ENCODE results near the gene SPHK2.

The SPHK2 gene

DNA sequence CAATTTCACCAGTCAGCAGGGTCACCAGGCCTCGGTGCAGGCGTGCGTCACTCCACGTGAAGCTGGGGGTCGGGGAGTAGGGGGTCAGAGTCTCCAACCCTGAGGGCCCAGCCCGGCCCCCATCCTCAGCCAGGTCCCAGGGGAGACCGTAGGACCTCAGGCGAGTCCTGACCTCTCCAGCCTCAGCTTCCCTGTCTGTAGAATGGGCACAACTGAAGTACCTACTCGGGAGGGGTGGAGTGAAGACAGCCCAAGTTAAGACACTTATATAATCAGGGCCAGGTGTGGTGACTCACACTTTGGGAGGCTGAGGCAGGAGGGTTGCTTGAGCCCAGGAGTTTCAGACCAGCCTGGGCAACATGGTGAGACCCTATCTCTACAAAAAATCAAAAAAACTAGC is 15.5 kb upstream of the SPHK2 start:
- DNase-seq (ENCODE audit: low read depth in 2 of 2, low spot score in 1 of 2), result no peak

DNA sequence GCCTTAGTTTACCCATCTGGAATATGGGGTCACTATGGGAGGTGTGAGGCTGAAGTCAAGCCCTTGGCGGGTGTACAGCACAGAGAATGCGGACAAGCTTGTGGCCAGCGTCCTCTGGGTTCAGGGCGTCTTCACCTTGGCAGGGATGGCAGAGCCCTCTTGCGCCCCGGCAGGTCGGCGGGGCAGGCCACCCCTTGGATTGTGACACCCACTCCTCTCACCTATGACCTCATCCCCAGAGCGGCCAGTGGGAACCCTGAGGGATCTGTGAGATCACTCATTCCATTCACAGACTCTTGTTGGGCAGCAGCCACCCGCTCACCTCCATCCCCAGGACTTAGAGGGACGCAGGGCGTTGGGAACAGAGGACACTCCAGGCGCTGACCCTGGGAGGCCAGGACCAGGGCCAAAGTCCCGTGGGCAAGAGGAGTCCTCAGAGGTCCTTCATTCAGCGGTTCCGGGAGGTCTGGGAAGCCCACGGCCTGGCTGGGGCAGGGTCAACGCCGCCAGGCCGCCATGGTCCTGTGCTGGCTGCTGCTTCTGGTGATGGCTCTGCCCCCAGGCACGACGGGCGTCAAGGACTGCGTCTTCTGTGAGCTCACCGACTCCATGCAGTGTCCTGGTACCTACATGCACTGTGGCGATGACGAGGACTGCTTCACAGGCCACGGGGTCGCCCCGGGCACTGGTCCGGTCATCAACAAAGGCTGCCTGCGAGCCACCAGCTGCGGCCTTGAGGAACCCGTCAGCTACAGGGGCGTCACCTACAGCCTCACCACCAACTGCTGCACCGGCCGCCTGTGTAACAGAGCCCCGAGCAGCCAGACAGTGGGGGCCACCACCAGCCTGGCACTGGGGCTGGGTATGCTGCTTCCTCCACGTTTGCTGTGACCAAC is 12.6 kb upstream of the SPHK2 start, which contains the start of gene SPACA4:
SPACA4 (plus strand) TSS at position 280 of the 896 bp plus-strand sequence; CDS start at position 517, 237 bp downstream.
- no peak for DNase-seq (ENCODE audit: low read depth in 2 of 2, low spot score in 1 of 2)

DNA sequence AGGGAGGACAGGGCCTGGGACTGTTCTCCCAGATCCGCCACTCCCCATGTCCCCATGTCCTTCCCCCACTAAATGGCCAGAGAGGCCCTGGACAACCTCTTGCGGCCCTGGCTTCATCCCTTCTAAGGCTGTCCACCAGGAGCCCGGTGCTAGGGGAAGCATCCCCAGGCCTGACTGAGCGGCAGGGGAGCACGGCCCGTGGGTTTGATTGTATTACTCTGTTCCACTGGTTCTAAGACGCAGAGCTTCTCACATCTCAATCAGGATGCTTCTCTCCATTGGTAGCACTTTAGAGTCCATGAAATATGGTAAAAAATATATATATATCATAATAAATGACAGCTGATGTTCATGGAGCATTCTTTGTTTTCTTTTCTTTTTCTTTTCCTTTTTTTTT is 11.9 kb upstream of the SPHK2 start:
- no peak for DNase-seq (ENCODE audit: low read depth in 2 of 2, low spot score in 1 of 2)

DNA sequence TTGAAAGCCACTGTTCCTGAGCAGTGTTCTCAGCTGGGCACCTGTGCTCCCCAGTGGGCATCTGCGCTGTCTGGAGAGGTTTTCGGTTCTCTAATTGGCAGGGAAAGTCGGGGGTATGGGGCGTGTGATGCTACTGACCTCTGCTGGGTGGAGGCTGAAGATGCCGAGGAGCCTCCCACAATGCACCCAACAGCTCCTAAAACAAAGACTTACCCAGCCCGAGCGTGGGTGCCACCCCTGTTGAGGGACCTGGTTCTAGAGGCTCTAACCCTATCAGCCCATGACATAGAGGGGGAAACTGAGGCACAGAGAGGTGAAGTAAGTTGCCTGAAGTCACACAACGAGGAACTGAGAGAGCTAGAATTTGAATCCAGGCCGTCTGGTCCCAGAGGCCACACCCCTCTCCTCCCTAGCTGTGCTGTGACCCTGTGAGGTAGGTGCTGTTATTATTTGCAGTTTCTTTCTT is 10.5 kb upstream of the SPHK2 start:
- peak in 1 of 2 donors; percentile 18 for DNase-seq (ENCODE audit: low read depth in 2 of 2, low spot score in 1 of 2)

DNA sequence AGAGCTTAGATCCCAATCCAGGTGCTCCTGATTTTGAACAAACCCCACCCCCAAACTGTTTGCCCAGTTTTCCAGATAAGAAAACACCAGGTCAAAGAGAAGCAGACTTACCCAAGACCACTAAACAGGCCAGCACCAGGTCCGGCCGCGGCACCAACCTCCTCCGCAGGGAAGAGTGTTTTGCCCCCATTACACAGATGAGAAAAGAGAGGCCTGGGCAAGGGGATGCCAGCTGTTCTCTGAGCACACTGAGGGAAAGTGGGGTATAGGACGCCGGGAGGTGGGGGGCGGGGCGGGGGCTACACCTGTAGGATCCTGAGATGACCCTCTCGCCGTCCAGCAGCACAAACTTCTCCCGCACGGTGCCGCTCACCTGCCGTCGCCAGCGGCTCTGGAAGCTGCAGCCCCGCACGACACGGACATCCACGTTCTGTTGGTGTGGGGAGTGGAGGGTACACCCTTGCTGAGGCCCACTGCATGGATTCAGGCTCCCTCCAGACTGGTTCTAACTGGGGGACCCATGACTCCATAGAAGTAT is 9.7 kb upstream of the SPHK2 start:
- no peak for DNase-seq (ENCODE audit: low read depth in 2 of 2, low spot score in 1 of 2)

DNA sequence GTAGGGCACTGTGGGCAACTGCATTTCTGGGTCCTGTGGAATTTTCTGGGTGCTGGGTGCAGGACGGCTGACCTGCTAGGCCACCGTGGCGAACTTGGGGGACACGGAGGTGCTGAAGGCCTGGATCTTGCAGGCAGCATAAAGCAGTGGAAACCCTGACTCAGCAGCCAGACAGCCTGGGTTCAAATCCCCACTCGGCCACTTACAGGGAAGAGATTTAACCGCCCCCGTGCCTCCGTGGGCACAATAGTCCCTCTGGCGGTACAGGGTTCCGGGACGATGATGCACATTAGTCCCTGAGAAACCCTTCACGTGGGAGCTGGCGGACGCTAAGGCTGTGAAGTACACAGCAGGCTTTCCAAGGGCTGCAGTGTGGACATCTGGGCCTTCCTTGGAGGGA is 7.4 kb upstream of the SPHK2 start:
- no peak for DNase-seq (ENCODE audit: low read depth in 2 of 2, low spot score in 1 of 2)

DNA sequence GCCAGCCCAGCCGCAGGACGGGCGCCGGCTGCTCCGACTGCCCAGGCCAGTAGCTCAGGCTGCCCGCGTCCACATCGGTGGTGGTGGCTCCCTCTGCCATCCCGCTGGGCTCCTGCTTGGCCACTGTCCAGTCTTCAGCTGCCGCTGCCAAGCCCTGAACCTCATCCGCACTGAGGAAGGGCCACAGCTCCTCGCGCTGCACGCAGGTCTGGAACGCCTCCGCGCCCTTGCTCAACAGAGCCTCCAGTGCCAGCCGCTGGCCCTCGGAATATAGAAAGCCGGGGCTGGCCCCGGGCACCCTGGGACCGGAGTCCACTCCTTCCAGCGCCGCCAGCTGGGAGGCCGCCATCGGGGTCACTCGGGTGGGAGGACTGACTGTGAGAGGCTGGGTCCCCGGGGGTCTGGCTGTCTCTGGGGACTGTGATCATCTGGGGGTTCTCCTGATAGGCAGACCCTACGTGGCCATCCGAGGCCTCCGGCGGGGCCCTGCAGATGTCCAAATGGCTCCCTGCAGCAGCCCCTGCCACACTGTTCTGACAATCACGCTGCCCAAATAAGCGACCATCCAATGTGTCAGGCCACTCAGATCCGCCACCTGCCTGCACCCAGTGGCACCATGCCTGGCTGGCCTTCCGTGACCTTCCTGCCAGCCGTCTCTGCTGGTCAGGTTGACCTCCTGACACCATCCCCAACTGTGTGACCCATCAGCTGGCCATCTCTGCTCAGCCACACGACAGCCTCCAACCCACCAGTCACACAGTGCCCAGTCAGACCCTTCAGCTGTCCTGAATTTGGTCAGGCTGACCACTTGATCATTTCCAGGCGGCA is 6.1 kb upstream of the SPHK2 start:
- DNase-seq (ENCODE audit: low read depth in 2 of 2, low spot score in 1 of 2), result no peak

DNA sequence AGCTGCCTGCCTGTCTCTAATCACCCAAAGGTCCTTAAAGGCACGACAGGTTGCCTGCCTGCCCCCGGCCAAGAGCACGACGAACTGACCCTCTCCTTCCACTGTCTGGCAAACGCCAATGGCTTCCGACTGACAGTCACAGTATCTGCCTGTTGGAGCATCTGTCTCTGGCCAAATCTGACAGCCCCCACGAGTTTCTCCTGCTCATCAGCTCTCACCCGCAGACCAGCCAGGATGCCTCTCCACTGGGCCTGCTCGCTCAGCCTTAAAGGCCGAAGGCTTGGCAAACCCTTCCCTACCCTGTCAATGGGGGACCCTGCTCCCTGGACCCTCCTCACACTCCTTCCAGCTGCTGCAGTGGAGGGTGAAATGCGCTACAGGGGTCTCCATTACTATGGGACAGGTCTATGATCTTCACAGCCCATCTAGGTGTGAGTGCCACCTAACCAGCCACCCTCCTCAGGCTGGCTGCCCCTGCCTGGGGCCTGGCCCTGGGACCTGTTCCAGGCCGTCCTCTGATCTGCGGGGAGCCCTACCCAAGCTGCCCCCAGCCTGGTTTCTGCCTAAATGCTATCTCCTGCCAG is 5.4 kb upstream of the SPHK2 start:
- DNase-seq (ENCODE audit: low read depth in 2 of 2, low spot score in 1 of 2), result no peak

DNA sequence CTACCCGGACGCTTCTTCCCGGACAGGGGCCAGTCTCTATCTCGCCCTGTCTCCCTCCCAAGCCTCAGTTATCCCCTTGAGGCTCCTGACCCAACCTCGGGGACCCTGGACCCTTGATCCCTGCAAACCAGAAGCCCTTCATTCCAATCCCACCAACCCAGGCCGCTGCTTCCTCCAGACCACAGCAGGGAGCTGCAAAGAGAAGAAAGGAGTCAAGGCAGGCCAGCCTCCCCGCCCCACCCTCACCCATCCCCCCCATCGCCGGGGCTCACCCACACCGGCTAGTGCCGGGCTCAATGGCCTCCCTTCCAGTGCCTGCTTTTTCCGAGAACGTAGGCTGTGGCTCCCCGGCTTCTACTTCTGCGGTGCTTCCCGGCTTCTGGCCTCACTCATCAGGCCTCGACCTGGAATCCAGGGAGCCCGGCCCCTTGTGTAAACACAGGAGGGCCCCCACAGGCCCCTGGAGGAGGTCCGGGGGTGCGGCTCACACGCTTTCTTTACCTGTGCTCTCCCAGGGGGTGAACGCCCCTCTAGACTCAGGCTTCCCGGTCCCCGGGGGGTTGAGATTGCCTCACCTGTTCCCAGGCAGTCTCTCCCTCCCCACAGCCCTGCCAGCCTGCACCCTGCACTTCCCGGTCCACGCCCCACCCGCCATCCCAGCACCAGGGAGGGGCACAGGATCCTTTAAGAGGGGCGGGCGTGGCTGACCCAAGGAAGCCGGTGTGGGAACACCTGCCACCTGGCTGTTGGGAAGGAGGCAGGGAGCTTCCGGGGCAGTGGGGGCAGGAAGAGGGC is 4.7 kb upstream of the SPHK2 start, which contains the start of gene FAM83E:
FAM83E (minus strand) TSS at position 641 of the 795 bp plus-strand sequence. CDS start 1,704 bp downstream, outside the sequence.
- DNase-seq (ENCODE audit: low read depth in 2 of 2, low spot score in 1 of 2), result no peak

DNA sequence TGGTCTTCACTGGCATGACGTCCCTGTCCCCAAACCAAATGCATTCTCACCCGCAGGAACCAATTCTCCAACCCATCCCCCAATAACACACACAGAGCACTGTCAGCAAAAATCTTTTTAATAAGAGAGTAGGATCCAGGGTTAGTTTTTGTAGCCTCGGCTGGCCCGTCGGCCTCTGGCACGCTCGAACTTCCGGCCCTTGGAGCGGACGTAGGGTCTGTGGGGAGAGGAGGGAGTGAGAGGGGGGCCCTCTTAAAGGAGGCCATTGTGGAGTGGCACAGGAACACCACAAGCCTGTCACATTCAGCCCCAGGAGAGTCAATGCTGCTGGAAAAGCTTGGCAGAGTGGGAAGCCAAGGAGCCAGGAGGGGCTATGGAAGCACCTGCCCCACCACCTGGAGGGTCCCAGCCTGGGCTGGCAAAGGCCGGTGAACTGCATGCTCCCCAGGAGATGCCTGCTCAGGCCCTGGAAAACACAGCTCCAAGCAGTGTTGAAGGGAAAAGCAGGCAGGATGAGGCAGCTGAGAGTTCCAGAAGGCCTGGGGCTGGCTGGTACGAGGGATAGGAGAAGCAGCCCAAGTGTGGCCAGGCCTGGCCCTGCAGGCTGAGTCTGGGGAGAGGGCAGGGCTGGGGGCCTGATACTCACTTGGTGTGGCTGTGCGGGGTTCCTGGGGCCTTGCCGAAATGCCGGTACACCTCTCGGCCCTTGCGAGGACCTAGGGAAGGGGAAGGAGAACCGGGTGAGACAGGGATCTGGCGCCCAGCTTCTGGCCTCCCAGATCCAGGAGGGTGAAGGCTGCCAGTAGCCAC is 3.9 kb upstream of the SPHK2 start:
- no peak for DNase-seq (ENCODE audit: low read depth in 2 of 2, low spot score in 1 of 2)

DNA sequence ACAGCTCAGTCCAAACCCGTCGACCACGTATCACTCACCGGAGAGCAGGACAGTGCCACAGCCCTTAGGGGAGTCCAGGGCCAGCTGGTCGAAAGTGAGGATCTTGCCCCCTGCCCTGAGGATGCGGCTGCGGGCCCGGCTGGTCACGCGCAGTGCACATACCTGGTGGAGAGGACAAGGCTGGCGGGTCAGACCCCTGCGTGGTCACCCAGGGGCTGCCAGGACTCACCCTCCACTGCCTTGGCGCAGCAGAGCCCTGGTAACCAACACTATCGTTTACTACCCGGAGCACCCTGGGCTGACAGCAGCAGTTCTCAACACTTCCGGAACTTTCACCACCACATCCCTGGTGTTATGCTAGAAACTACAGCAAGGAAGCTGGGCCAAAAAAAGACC is 3.3 kb upstream of the SPHK2 start:
- DNase-seq (ENCODE audit: low read depth in 2 of 2, low spot score in 1 of 2), result no peak

DNA sequence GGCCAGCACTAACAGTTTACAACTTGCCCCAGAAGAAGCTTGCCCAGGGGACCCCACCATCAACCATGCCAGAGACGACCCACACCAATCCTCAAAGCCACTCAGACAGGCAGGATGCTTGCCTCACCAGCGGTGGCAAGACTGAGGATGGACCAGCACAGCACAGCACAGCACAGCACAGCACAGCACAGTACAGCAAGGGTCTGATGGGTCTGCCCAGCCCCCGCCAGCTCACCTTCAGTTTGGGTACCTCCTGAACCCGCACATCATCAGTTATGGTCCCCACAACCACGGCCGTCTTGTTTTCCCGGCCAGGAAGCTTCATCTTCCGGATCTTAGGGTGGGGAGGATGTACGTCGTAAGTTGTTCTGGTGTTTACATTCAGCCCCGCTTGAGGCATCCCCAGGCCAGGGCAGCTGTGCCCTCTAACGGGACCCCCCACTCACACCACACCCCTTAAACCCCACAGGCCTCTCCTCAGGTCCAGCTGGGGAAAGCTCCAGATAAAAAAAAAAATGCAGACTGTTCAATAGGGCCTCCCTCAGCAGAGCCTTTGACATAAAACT is 2.7 kb upstream of the SPHK2 start:
- no peak for DNase-seq (ENCODE audit: low read depth in 2 of 2, low spot score in 1 of 2)

DNA sequence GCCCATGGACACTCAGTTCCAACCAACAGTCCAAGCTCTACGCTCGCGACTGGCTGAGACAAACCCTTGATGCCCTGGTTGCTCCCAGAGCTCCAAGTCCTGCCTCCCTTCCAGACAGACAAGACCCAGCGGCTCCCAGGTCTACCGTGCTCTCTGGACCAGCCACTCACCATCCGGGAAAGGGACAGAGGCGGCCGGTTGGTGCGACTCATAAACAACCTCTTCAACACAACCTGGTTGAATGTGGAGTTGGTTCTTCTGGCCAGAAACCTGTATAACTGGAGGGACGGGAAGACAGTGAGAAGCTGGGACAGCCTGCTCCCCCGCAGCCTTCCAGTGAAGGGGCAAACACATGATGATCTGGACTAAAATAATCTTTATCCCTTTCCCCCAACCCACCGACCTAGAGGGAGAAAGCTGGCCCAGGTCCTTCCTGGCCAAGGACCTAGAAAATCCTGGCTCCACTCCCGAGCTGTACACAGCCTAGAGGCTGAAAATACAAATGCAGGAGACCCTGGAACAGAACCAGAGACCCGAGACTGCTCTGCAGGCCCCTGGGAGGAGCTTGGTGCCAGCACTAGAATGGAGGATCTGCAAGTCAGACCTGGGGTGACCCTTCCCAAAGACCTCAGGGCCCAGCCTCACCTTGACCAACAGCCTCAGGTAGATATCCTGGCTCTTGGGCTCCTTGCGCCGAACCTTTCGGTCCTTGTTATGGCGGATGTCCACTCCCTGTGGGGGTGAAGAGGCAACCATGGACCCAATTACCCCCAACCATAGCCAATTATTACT is 2.0 kb upstream of the SPHK2 start:
- DNase-seq (ENCODE audit: low read depth in 2 of 2, low spot score in 1 of 2), result no peak

DNA sequence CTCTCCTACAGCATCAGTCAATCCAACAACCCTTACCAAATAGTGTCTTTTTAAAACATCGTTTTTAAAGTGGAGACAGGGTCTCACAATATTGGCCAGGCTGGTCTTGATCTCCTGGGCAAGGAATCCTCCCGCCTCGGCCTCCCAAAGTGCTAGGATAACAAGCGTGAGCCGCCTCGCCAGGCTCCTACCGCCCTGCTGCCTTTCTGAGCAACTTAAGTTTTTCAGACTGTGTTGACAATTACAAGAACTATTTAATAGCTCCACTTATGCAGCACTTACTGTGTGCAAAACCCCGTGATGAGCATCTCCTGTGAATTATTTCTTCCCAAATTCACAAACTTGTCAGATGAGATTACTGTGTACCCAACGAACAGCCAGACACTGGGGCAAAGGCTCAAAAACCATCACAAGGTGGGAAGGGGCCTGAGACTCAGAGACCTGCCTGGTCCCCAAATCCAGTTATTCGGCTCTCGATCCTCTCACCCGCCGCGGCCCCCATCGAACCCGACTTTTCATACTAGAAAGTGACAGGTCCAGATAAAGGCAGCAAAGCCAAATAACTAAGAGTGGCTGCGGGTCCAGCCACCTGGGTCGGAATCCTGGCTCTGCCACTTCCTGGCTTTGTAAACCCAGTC is 909 bp upstream of the SPHK2 start:
- no peak for DNase-seq (ENCODE audit: low read depth in 2 of 2, low spot score in 1 of 2)

DNA sequence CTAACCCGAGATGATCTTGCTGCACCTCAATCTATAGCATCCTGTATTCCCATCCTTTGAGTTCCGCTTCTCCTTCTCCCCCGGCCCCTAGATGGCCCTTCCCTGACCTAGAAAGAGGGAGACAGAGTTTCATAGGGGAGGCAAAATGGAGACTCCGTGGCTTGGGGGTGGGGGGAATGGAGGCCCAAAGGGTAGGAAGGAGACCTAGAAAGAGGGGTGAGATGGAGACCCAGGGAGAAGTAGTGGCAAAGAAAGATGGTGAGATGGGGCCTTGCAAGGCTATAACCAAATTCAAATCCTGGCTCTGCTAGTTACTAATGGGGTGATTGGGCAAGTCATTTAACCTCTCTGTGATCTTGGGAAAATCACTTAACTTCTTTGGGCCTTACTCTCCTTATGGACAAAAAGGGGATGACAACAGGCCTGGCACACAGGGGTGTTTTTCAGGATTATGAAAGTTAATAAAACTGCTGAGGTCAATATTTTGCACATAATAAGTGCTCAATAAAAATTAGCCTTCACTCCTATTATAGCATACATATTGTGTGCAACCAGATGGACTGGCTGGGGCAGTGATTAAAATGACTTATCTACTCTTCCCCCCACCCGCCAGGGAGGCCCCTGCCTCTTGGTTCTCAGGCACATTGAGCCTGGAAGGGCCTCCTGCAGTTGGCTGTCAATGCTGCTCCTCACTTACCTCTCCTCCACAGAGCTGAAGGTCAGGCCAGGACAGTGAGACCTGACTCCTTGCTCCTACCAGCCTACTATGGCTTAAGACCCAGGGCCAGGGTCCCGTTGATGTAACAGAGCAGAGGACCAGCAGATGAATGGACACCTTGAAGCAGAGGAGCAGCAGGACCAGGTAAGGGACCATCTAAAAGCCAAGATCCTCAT is 633 bp downstream of the SPHK2 start:
- DNase-seq (ENCODE audit: low read depth in 2 of 2, low spot score in 1 of 2), result no peak

DNA sequence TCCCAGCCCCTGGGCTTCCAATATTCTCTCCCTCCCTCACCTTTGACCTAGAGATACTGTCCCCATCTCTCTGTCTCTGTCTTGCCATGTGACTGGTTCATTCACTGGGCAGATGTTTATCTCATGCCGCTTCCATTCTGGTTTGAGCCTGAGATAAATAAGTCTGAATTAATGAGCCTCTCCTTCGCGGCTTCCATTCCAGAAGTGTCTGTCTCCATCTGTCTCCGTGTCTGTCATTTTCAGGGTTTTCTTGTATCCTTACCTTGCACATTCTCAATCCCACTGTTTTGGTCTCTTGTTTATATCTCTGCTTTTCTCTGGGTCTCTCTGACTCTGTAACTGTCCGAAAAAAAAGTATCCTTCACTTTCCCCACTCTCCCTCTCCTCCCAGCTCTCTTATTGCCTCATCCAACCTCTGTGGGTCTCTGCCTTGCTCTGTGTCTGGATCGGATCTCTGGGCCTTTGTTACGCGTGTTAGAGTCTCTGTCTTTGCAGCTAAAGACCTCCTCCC is 4.3 kb downstream of the SPHK2 start:
- DNase-seq (ENCODE audit: low read depth in 2 of 2, low spot score in 1 of 2), result no peak
